ENCODE measurements around the gene ACAT2.

DNA sequence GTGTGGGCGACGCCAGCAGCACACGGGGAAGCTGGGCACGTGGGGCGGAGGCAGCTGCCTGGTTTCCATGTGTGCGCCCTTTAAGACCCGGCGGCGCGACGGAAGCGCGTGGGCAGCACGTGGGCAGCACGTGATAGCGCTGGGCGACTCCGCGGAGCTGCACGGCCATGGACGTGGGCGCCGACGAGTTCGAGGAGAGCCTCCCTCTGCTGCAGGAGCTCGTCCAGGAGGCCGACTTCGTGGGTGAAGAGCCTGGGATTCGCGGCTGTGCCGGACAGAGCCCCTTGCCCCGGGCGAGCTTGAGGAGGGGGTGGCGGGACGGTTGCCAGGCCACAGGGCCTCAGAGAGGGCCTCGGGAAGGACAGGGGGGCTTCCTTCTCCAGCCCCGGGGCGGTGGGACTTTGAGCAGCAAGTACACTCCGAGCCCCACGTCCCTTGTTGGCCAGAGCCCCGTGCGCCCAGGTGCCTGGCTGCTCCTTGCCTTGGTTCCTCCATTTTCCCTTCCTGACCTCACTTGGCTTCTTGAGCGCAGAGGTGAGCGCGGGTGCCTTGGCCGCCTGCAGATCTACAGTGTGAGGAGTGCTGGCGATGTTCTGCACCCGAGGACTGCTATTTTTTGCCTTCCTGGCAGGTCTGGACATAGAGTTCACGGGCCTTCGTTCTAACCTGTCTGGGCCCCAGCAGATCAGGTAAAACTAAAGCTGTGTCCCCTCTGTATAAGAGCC is 38.5 kb downstream of the ACAT2 start, which contains the start of gene PNLDC1:
- TF ChIP-seq, protein P1, sequence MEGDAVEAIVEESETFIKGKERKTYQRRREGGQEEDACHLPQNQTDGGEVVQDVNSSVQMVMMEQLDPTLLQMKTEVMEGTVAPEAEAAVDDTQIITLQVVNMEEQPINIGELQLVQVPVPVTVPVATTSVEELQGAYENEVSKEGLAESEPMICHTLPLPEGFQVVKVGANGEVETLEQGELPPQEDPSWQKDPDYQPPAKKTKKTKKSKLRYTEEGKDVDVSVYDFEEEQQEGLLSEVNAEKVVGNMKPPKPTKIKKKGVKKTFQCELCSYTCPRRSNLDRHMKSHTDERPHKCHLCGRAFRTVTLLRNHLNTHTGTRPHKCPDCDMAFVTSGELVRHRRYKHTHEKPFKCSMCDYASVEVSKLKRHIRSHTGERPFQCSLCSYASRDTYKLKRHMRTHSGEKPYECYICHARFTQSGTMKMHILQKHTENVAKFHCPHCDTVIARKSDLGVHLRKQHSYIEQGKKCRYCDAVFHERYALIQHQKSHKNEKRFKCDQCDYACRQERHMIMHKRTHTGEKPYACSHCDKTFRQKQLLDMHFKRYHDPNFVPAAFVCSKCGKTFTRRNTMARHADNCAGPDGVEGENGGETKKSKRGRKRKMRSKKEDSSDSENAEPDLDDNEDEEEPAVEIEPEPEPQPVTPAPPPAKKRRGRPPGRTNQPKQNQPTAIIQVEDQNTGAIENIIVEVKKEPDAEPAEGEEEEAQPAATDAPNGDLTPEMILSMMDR (IDR thresholded peaks at IDR 0.05; ENCODE audit: low read depth, low read length, poor library complexity, severe bottlenecking): no peak
- TF ChIP-seq EZH2phosphoT487 (IDR thresholded peaks at IDR 0.05; ENCODE audit: borderline replicate concordance, low read length): no peak

Measured in DOHH2 (cell line).